Hematopoietic multipotent progenitor cell treated with erythropoietin and hydrocortisone succinate and interleukin-3 and kit ligand, for 4 days (in vitro differentiated cells): ENCODE measurements around the gene POU2AF1.
A peak's percentile ranks its signal among the peaks of the same experiment; 100 is the strongest.

ENCODE experiments used
- DNase-seq: peaks from one replicate; pipeline ENCODE4 v3.0.0-alpha.2; 2015

POU2AF1 gene

DNA sequence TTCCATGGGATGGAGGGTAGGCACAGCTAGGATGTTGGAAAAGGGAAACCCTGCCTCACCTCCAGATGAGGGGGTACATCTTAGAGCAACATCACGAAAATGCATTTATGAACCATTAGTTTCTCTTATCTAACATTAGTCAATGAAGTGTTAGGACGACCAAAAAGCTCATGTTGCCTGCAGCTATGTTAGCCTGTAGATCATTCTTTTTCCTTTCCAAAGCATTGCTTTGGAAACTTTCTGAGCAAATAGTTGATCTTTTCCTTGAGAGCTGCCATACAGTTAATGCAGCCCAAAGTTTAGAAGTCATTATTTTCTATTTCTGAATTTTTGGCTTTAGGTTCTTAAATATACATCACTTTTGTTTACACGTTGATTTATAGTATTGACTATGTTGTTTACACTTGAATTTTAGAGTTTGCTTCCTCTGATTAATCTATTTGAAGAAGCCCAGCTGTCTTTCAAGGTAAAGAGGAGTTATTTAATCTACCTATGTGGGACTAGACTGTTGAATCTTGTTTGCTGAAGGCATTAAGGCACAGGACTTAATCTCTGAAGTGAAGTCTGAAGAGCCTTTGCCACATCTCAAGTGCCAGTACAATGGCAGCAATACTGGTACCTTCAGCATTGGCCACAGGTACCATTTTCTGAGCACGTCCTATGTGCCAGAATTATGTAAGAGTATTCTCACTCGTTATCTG, 69.7 kb downstream of the POU2AF1 start:
- no peak for DNase-seq

DNA sequence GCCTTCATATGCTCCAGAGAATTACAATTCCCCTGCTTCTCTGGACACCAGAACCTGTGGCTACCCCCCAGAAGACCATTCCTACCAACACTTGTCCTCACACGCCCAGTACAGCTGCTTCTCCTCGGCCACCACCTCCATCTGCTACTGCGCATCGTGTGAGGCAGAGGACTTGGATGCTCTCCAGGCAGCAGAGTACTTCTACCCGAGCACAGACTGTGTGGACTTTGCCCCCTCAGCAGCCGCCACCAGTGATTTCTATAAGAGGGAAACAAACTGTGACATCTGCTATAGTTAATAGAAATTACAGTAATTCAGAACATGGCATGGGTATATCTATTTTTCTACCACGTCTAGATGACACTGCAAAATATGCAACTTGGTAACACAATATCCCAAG, 70.9 kb downstream of the POU2AF1 start:
- DNase-seq: no peak

DNA sequence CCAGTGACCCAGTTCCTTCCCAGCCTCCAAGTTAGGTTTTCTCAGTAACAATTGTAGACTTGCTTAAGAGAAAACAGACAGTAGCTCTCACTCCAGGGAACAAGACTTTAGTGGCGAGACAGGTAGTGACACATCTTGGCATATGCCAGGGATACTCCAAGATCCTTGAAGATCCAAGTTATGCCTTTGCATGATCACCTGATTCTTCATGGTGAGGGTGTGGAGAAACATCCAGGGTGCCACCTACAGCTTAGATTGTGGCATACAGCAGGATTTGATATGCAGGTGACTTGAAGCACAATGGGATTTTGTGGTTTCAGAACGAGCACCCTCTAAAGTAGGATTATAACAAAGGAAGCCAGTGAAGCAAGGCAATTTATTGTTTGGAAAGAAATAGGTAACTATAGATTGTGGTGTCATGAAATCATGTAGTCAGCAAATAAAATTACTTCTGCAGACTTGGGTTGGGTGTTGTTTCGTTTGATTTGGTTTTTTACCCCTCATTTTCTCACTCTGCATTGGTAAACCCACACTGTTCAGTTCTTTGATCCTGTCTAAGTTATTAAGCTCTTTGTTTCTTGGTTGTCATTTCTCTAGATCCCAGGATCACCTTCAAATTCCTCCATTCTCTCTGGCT, 71.5 kb downstream of the POU2AF1 start:
- no peak for DNase-seq

DNA sequence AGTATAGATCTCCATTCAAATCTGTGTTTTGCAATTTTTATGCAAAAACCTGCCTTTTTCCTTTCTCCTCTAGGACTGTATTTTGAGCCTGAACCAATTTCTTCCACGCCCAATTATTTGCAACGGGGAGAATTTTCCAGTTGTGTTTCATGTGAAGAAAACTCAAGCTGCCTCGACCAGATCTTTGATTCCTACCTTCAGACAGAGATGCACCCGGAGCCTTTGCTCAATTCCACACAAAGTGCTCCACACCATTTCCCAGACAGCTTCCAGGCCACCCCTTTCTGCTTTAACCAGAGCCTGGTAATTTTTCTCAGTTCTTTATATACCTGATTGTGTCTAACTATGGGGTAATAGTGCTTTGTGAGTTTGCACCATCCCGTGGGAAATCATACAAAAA, 72.8 kb downstream of the POU2AF1 start:
- DNase-seq: no peak

DNA sequence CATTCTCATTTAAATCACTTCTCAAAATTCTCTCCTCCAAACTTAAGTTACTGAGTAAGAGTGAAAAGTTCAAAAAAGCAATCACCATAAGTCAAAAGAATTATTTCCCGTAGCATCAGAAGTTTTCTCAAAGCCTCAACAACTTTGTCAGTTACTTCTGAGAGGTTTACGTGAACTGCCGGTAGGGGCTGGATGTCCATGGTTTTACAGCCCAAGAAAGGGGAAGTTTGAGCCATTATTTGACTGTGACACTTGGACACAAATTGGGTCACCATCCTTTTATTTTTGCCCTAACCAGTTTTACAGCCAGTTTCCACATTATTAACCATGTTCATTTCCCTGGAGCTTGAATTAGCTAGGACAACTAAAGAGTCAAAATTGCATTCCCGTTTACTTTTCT, 73.2 kb downstream of the POU2AF1 start:
- peak; percentile 37 for DNase-seq

DNA sequence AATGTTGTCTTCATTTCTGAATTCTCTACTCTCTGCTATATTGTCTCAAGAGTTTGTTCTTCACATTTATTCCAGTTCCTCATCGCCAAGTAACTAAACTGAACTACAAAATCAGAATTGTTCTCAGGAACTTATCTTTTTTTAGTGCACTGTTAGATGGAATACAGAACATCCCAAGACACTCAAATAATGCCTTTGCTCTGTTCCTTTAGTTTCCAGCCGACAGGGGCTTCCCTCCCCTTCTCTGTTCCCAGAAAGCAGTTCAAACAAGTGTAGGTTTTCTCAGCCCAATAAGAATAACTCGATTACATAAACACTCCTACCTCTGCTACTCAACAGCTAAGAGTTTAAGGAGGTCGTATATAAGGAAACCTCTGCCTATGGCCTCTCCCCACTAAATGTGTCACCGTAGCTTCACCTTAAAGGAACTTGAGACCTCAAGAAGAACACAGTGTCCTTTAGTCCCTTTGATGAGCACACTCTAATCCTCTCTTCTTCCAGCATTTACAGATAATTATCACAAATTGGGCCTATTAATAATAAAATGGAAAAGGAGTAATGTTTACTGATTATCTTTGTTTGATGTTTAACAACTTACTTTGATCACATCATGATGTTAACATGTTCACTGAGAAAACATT, 73.8 kb downstream of the POU2AF1 start:
- DNase-seq: no peak

DNA sequence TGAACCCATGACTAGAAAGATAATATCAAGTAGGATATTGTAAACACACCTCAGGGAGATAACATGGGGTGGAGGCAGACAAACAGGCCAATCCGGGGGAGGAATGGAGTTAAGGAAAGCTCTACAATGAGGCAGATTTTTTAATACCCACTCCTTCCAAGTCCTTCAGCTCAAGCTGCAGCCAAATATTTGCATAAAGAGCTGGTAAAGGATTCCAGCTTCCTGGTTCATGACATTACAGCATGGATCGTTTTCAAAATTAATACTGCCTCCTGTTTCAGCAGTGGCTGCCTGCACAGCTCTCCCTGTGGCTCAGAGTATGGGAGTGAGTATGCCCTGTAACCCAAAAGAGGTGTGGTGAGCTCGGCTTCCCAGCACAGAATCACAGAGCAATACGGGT, 75.6 kb downstream of the POU2AF1 start:
- no peak for DNase-seq

DNA sequence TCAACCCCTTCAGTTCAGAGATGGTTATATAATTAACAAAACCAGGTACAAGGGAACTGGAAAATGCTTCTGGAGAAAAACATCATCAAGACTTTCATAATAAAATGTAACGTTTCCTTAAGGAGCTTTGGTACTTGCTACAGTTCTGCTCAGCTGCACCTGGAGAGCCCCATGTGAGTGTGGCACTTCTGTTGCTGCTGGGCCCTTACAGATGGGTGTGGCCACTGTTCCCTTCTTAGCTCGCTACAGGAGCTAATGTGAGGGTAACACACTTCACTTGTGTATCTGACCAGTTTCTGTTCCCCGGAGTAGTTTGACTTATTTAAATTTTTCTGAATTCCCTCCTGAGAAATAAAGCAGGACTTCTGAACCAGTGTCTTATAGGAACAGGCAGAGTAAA, 76.8 kb downstream of the POU2AF1 start:
- no peak for DNase-seq
